Bronchial epithelial cell (primary cell): ENCODE measurements around the gene TSKS. TPM values are rescaled to one million over a fixed set of nuclear protein-coding genes. Genes with fewer than 3 reads are reported as not detected.

ENCODE experiments used
- DNase-seq: peaks from one replicate; pipeline ENCODE4 v3.0.0-alpha.2; 2010; ENCODE audit warnings: low read depth
- FAIRE-seq: peaks from 2 replicates; lab custom pipeline; 2011; peaks lifted over from hg19 to GRCh38; lab: Jason Lieb, UNC
- H3K27me3 ChIP-seq: 2 replicates; pipeline ENCODE4 v1.5.1; 2011; ENCODE audit warnings: low read length; ENCODE audit not compliant: control insufficient read depth, insufficient read depth
- H3K36me3 ChIP-seq: 2 replicates; pipeline ENCODE4 v1.5.1; 2011; ENCODE audit warnings: low read length; ENCODE audit not compliant: control insufficient read depth, insufficient read depth
- H3K4me3 ChIP-seq: 2 replicates; pipeline ENCODE4 v1.5.1; 2011; ENCODE audit warnings: mild to moderate bottlenecking, low read depth, low read length, control low read depth
- CTCF ChIP-seq: IDR thresholded peaks from 2 replicates; pipeline ENCODE4 v1.5.1; 2011; ENCODE audit warnings: mild to moderate bottlenecking, moderate library complexity, low read length, control low read depth, inconsistent platforms; ENCODE audit not compliant: insufficient read depth, severe bottlenecking
- total RNA-seq: library from RNA; depleted of rRNA; stranded (reverse); fragments of >200 nt; gene quantifications from 2 replicates; pipeline ENCODE4 v1.2.1, GENCODE V29; 2014

TSKS gene
- total RNA-seq, 1 donor from 2014 or later, result not detected

- no peak for FAIRE-seq
- no peak for TF ChIP-seq CTCF
- H3K36me3 ChIP-seq, result no peaks in the 10 kb centered on the region
- H3K4me3 ChIP-seq, result no peak overlapping the region
- H3K27me3 ChIP-seq, result no peaks in the 10 kb centered on the region
- DNase-seq, result peak; percentile 3
These were observed 50.7 kb downstream of the TSKS start for GRCh38 chr19:49712397-49712859.

GRCh38 chr19:49710372-49710951, 52.6 kb downstream of the TSKS start:
- H3K4me3 ChIP-seq, result no peak overlapping the region
- FAIRE-seq (no peak), DNase-seq (no peak)
- no peak for TF ChIP-seq CTCF
- H3K27me3 ChIP-seq, result no peaks in the 10 kb centered on the region
- H3K36me3 ChIP-seq, result no peaks in the 10 kb centered on the region

- DNase-seq (no peak), FAIRE-seq (no peak)
- no peaks in the 10 kb centered on the region for H3K27me3 ChIP-seq
- no peaks in the 10 kb centered on the region for H3K36me3 ChIP-seq
- no peak overlapping the region for H3K4me3 ChIP-seq
- no peak for TF ChIP-seq CTCF
These were observed 57.2 kb downstream of the TSKS start for GRCh38 chr19:49705919-49706318.

GRCh38 chr19:49704888-49705642, 58.0 kb downstream of the TSKS start:
- no peaks in the 10 kb centered on the region for H3K36me3 ChIP-seq
- FAIRE-seq (peak; percentile 47), DNase-seq (no peak)
- TF ChIP-seq CTCF, result no peak
- H3K4me3 ChIP-seq, result no peak overlapping the region
- peaks cover 3% of the 10 kb centered on the region for H3K27me3 ChIP-seq

- FAIRE-seq (no peak), DNase-seq (no peak)
- Histone ChIP-seq H3K4me3 (no peak overlapping the region), H3K27me3 (peaks cover 3% of the 10 kb centered on the region), H3K36me3 (no peaks in the 10 kb centered on the region)
- no peak for TF ChIP-seq CTCF
These were observed 61.8 kb downstream of the TSKS start for GRCh38 chr19:49701271-49701786.
